ENCODE data around the gene ZP1. TPM values are rescaled to one million over a fixed set of nuclear protein-coding genes. Genes with fewer than 3 reads are reported as not detected.
A peak's percentile ranks its signal among the peaks of the same experiment; 100 is the strongest.

ZP1 gene
- total RNA-seq, 1 donor from 2014 or later: not detected

DNA sequence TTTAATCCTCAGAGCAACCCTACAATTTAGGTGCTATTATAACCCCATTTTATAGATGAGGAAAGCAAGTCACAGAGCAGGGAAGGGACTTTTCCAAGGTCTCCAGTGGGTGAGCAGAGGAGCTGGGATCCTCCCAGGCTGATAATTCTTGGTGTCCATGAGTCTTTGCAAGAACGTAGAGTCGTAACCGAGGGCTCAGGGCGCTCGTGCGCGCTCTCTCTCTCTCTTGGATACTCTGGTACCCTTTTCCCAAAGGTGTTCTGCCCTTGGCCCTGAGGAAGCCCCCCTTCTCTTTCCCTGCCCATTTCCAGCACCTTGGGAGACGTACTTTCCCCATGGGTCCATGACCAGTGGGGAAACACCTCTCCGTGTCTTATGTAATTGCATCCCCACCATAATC lies 5.2 kb upstream of the ZP1 start:
- Histone ChIP-seq H3K9me3 (no peaks in the 10 kb centered on the region), H3K36me3 (no peaks in the 10 kb centered on the region), H3K27ac (no peak overlapping the region), H3K27me3 (no peaks in the 10 kb centered on the region), H3K4me3 (no peak overlapping the region), H3K4me1 (no peaks in the 10 kb centered on the region)
- DNase-seq: no peak
- TF ChIP-seq, protein P1, sequence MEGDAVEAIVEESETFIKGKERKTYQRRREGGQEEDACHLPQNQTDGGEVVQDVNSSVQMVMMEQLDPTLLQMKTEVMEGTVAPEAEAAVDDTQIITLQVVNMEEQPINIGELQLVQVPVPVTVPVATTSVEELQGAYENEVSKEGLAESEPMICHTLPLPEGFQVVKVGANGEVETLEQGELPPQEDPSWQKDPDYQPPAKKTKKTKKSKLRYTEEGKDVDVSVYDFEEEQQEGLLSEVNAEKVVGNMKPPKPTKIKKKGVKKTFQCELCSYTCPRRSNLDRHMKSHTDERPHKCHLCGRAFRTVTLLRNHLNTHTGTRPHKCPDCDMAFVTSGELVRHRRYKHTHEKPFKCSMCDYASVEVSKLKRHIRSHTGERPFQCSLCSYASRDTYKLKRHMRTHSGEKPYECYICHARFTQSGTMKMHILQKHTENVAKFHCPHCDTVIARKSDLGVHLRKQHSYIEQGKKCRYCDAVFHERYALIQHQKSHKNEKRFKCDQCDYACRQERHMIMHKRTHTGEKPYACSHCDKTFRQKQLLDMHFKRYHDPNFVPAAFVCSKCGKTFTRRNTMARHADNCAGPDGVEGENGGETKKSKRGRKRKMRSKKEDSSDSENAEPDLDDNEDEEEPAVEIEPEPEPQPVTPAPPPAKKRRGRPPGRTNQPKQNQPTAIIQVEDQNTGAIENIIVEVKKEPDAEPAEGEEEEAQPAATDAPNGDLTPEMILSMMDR (IDR thresholded peaks at IDR 0.05): no peak
- intact Hi-C loops (cut with DNase I): no loop called here
- no peak for ATAC-seq

DNA sequence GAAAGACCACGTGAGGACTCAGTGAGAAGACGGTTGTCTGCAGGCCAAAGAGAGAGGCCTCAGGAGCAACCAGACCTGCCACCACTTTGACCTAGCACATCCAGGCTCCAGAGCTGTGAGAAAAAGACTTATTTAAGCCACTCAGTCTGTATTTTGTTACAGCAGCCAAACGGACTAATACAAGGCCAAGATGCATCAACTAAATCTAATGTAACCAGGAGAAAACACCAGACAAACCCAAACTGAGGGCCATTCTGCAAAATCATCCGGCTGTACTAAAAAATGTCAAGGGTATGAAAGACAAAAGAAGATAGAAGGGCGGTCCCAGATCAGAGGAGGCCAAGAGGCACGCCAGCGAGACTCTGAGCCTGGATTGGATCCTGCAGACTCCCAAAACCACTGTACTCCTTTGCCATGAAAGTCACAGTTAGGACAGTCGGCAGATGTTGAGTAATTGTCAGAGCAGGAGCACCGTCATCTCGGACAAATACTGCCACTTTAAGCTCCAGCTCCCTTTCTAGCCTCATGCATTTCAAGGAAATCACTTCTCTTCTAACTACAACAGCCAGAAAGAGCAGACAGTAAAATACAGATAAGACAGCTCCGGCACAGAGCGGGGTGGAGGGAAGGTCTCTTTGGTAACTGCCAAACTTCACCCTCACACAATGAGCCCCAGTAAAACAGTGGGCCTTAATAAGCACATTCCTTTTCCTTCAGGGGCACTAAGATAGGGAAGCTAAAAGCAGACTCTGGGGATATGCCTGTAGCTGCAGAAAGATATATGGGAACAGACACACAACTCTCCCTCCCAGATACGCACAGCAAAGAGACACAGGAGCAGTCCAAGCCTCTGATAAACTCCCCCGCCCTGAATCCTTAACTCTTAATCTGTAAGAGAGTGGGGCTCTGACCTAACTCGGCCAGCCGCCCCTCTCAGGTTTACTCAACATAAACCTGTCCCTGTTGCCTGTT lies 3.5 kb upstream of the ZP1 start:
- Histone ChIP-seq H3K27me3 (no peaks in the 10 kb centered on the region), H3K4me3 (no peak overlapping the region)

DNA sequence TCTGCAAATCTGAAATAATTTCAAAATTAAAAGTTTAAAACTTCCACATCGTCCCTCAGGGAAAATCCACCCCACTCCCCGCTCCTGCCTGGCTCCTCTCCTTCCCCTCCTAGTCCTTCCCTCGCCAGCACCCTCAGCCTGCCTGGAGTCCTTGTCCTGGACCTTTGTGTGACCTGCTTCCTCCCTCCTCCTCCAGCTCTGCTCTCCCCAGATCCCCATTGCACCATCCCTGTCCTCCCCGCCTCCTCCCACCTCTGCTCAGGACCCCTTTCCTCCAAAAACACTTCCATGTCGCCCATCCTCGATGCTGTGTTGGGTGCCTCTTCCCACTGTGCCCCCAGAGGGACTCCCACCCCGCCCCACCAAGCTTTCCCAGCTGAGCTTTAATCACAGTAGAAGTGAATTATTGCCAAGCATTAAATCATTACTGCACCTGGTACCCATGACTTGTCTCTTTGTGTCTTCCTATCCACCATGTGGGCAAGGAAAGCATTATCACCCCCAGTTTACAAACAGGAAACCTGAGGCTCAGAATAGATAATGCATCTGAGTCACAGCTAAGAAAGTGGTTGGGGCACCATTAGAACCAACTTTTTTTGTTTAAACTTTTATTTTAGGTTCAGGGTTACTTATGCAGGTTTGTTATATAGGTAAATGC lies 2.4 kb upstream of the ZP1 start:
- no peaks in the 10 kb centered on the region for H3K36me3 ChIP-seq
- no peak overlapping the region for H3K27ac ChIP-seq
- intact Hi-C loops (cut with DNase I): no loop called here
- DNase-seq: peak; percentile 26
- TF ChIP-seq, protein P1 (IDR thresholded peaks at IDR 0.05): no peak
- H3K4me1 ChIP-seq: no peaks in the 10 kb centered on the region
- H3K4me3 ChIP-seq: no peak overlapping the region
- ATAC-seq: no peak
- no peaks in the 10 kb centered on the region for H3K9me3 ChIP-seq
- H3K27me3 ChIP-seq: no peaks in the 10 kb centered on the region

More for the DNA sequence above, 3.5 kb upstream of the ZP1 start:
- H3K9me3 ChIP-seq: no peaks in the 10 kb centered on the region
- no peak overlapping the region for H3K27ac ChIP-seq
- TF ChIP-seq, protein P1 (IDR thresholded peaks at IDR 0.05): no peak
- DNase-seq (peak; percentile 9), ATAC-seq (no peak)
- intact Hi-C loops (cut with DNase I): no loop called here
- no peaks in the 10 kb centered on the region for H3K4me1 ChIP-seq
- H3K36me3 ChIP-seq: no peaks in the 10 kb centered on the region

DNA sequence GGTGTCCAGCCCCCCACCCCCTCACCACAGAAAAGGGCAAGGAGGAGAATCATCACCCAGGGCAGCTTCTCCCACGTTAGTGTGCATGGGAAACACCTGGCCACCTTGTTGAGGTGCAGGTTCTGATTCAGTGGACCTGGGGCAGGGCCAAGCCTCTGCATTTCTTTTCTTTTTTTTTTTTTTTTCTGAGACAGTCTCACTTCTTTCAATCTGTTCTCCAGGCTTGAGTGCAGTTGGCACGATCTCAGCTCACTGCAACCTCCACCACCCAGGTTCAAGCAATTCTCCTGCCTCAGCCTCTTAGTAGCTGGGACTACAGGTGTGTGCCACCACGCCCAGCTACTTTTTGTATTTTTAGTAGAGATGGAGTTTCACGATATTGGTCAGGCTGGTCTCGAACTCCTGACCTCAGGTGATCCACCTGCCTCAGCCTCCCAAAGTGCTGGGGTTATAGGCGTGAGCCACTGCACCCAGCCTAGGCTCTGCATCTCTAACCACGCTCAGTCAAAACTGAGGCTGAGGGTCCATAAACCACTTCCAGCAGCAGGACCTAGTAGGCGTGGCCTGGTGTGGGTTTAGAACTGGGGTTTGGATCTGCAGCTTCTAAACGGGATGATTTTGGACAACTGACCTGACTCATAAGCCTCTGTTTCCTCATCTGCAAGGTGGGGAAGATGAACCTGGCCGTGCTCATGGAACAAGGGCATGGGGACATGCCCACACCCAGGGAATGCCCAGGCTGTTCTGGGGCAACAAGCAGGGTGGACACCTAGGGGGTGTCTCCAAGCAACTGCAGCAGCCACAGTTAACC lies 734 bp downstream of the ZP1 start:
- Histone ChIP-seq H3K9me3 (no peaks in the 10 kb centered on the region), H3K27ac (no peak overlapping the region), H3K27me3 (no peaks in the 10 kb centered on the region), H3K4me1 (peaks cover 20% of the 10 kb centered on the region), H3K36me3 (no peaks in the 10 kb centered on the region), H3K4me3 (no peak overlapping the region)
- intact Hi-C loops (cut with DNase I): no loop called here
- ATAC-seq (no peak), DNase-seq (peak; percentile 11)
- TF ChIP-seq, protein P1 (IDR thresholded peaks at IDR 0.05): no peak

DNA sequence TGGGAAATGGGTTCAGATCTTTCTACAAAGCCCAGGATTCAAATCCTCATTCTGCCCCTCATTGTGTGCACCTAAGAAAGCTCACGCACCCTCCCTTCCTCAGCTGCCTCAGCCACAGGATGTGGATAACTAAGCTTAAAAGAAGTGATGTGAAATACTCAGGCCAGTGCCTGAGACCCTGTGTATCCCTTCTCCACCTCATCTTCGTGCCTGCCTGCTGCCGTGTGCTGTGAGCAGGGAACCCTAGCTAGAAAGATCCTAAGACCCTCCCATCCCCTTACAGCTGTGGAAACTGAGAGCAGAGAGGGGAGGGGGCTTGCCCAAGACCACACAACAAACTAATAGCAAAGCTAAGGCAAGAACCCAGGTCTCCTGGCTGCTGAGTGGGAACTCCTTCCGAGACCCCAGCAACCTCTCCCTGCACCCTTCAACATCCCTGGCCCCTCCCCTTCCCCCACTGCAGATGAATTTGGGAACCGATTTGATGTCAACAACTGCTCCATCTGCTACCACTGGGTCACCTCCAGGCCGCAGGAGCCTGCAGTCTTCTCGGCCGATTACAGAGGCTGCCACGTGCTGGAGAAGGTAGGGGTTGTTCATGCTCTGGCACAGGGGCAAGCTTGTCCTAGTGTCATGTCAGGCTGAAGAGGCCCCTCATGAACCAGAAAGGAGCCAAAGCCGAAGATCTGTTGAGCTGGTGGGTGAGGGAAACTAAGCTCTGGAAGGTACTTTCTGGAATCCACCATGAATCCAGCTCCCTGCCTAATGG lies 1.5 kb downstream of the ZP1 start:
- H3K36me3 ChIP-seq: no peaks in the 10 kb centered on the region
- H3K9me3 ChIP-seq: no peaks in the 10 kb centered on the region
- intact Hi-C loops (cut with DNase I): no loop called here
- TF ChIP-seq, protein P1 (IDR thresholded peaks at IDR 0.05): no peak
- no peak overlapping the region for H3K27ac ChIP-seq
- no peaks in the 10 kb centered on the region for H3K27me3 ChIP-seq
- H3K4me1 ChIP-seq: peaks cover 20% of the 10 kb centered on the region
- no peak for ATAC-seq
- peak; percentile 40 for DNase-seq
- no peak overlapping the region for H3K4me3 ChIP-seq
